Measurements from ENCODE around the gene SUN2. TPM values are rescaled to one million over a fixed set of nuclear protein-coding genes. Genes with fewer than 3 reads are reported as not detected.

SUN2 gene
- total and polyA plus RNA-seq, 10 of the 15 experiments (the other 5 are each of a cell fraction or from before 2014, with no cell fraction given): 0.18 to 107 (median 35.9) TPM

DNA sequence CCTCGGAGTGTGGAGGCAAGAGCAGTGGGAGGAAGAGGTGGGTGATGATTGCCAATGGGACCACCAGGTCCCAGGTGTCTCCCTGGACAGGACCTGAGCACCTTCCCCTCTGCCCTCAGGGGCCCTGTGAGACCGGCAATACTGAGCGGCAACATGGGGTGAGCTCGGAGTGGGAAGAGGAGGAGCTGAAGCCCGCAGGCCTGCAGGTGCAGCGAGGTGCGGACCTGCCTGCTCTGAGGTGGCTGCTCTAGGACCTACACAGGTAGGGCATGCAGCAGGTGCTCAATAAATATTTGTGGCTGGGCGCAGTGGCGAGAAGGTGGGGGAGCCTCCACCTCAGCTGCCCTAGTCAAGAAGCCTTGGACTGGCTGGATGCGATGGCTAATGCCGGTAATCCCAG lies 12.2 kb upstream of the SUN2 start:
- intact Hi-C loops (cut with micrococcal nuclease; ENCODE audit: unreplicated experiment) (loop anchor here (2.0 to 10.0 kb wide), 4 partner anchors 89 to 547 kb away; partner anchors contain the start of gene RPL3), in situ Hi-C loops (cut with MboI) (loop anchor here (10.0 kb wide), 1 partner anchor 357 kb away; no protein-coding TSS in a partner anchor)
- Histone ChIP-seq H3K4me2 (ENCODE audit: control insufficient read depth, insufficient read depth) (no peak overlapping the region), H4K20me1 (ENCODE audit: control insufficient read depth, insufficient read depth) (no peaks in the 10 kb centered on the region), H3K27ac (ENCODE audit: control insufficient read depth, insufficient read depth) (no peak overlapping the region), H3K4me1 (ENCODE audit: control insufficient read depth, insufficient read depth, low read length) (no peaks in the 10 kb centered on the region), H3K36me3 (ENCODE audit: control insufficient read depth in 2 of 2, insufficient read depth in 2 of 2, low read length in 1 of 2) (no peaks in the 10 kb centered on the region), H2AFZ (ENCODE audit: control insufficient read depth, low read depth, low read length) (no peak overlapping the region), H3K4me3 (no peak overlapping the region), H3K9ac (ENCODE audit: control insufficient read depth, insufficient read depth, low read length) (no peak overlapping the region), H3K27me3 (replicated peaks in 1 of 2; ENCODE audit: control insufficient read depth in 2 of 2, insufficient read depth in 2 of 2, low read length in 1 of 2) (no peaks in the 10 kb centered on the region; a peak in 1 of 4 replicates), H3K9me3 (replicated peaks; ENCODE audit: control insufficient read depth, insufficient read depth, low read length) (no peaks in the 10 kb centered on the region), H3K79me2 (ENCODE audit: control insufficient read depth, insufficient read depth, low read length) (no peaks in the 10 kb centered on the region)
- 78% methylated on average over 11 of the region's 11 CpGs for WGBS (ENCODE audit: insufficient coverage, insufficient replicate concordance, low lambda C conversion rate, missing lambda C conversion rate)
- ChIA-PET CTCF (interaction anchor here (0.8 to 4.8 kb wide), 13 partner anchors 11 to 551 kb away, joined by 3 to 42 read pairs (median 4); partner anchors contain the start of genes RPL3 and SUN2), POLR2A (no interaction called here), RAD21 (ENCODE audit: unreplicated experiment) (interaction anchor here (2.5 kb wide), 1 partner anchor 235 kb away, joined by 23 read pairs; no protein-coding TSS in a partner anchor), SMC1A (ENCODE audit: uncharacterized antibody, unreplicated experiment) (interaction anchor here (0.7 to 2.1 kb wide), 2 partner anchors 102 to 250 kb away, joined by 3 to 10 read pairs; no protein-coding TSS in a partner anchor)
- no peak for DNase-seq (ENCODE audit: low read depth, low spot score)
- TF ChIP-seq JUNB (IDR thresholded peaks at IDR 0.05): no peak
- TF ChIP-seq, protein P1, sequence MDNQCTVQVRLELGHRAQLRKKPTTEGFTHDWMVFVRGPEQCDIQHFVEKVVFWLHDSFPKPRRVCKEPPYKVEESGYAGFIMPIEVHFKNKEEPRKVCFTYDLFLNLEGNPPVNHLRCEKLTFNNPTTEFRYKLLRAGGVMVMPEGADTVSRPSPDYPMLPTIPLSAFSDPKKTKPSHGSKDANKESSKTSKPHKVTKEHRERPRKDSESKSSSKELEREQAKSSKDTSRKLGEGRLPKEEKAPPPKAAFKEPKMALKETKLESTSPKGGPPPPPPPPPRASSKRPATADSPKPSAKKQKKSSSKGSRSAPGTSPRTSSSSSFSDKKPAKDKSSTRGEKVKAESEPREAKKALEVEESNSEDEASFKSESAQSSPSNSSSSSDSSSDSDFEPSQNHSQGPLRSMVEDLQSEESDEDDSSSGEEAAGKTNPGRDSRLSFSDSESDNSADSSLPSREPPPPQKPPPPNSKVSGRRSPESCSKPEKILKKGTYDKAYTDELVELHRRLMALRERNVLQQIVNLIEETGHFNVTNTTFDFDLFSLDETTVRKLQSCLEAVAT (IDR thresholded peaks at IDR 0.05): no peak
- TF ChIP-seq BACH1 (IDR thresholded peaks at IDR 0.05; ENCODE audit: borderline replicate concordance): no peak
- no peak for TF ChIP-seq BMI1 (IDR thresholded peaks at IDR 0.05; ENCODE audit: borderline replicate concordance)
- TF ChIP-seq, protein P2, sequence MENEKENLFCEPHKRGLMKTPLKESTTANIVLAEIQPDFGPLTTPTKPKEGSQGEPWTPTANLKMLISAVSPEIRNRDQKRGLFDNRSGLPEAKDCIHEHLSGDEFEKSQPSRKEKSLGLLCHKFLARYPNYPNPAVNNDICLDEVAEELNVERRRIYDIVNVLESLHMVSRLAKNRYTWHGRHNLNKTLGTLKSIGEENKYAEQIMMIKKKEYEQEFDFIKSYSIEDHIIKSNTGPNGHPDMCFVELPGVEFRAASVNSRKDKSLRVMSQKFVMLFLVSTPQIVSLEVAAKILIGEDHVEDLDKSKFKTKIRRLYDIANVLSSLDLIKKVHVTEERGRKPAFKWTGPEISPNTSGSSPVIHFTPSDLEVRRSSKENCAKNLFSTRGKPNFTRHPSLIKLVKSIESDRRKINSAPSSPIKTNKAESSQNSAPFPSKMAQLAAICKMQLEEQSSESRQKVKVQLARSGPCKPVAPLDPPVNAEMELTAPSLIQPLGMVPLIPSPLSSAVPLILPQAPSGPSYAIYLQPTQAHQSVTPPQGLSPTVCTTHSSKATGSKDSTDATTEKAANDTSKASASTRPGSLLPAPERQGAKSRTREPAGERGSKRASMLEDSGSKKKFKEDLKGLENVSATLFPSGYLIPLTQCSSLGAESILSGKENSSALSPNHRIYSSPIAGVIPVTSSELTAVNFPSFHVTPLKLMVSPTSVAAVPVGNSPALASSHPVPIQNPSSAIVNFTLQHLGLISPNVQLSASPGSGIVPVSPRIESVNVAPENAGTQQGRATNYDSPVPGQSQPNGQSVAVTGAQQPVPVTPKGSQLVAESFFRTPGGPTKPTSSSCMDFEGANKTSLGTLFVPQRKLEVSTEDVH (IDR thresholded peaks at IDR 0.05; ENCODE audit: low read depth, partially characterized antibody): no peak
- no peak for TF ChIP-seq POLR2AphosphoS2 (IDR thresholded peaks at IDR 0.05; ENCODE audit: low read depth, low read length)
- TF ChIP-seq, protein P3, sequence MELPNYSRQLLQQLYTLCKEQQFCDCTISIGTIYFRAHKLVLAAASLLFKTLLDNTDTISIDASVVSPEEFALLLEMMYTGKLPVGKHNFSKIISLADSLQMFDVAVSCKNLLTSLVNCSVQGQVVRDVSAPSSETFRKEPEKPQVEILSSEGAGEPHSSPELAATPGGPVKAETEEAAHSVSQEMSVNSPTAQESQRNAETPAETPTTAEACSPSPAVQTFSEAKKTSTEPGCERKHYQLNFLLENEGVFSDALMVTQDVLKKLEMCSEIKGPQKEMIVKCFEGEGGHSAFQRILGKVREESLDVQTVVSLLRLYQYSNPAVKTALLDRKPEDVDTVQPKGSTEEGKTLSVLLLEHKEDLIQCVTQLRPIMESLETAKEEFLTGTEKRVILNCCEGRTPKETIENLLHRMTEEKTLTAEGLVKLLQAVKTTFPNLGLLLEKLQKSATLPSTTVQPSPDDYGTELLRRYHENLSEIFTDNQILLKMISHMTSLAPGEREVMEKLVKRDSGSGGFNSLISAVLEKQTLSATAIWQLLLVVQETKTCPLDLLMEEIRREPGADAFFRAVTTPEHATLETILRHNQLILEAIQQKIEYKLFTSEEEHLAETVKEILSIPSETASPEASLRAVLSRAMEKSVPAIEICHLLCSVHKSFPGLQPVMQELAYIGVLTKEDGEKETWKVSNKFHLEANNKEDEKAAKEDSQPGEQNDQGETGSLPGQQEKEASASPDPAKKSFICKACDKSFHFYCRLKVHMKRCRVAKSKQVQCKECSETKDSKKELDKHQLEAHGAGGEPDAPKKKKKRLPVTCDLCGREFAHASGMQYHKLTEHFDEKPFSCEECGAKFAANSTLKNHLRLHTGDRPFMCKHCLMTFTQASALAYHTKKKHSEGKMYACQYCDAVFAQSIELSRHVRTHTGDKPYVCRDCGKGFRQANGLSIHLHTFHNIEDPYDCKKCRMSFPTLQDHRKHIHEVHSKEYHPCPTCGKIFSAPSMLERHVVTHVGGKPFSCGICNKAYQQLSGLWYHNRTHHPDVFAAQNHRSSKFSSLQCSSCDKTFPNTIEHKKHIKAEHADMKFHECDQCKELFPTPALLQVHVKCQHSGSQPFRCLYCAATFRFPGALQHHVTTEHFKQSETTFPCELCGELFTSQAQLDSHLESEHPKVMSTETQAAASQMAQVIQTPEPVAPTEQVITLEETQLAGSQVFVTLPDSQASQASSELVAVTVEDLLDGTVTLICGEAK (IDR thresholded peaks at IDR 0.05; ENCODE audit: borderline replicate concordance): no peak
- TF ChIP-seq CHD1 (IDR thresholded peaks at IDR 0.05; ENCODE audit: low read depth, low read length): no peak
- ATAC-seq: no peak
- FAIRE-seq: no peak
- no TSS peak for BruUV-seq (replicated peaks)

All from GM12878 (cell line).